ENCODE data around the gene TBC1D32.
A peak's percentile ranks its signal among the peaks of the same experiment; 100 is the strongest.
"Not testable (repeated sequence)": the region's sequence is repeated elsewhere in the genome, so short reads cannot be mapped to it uniquely, and the experiment has no call there.

TBC1D32 gene, protein sequence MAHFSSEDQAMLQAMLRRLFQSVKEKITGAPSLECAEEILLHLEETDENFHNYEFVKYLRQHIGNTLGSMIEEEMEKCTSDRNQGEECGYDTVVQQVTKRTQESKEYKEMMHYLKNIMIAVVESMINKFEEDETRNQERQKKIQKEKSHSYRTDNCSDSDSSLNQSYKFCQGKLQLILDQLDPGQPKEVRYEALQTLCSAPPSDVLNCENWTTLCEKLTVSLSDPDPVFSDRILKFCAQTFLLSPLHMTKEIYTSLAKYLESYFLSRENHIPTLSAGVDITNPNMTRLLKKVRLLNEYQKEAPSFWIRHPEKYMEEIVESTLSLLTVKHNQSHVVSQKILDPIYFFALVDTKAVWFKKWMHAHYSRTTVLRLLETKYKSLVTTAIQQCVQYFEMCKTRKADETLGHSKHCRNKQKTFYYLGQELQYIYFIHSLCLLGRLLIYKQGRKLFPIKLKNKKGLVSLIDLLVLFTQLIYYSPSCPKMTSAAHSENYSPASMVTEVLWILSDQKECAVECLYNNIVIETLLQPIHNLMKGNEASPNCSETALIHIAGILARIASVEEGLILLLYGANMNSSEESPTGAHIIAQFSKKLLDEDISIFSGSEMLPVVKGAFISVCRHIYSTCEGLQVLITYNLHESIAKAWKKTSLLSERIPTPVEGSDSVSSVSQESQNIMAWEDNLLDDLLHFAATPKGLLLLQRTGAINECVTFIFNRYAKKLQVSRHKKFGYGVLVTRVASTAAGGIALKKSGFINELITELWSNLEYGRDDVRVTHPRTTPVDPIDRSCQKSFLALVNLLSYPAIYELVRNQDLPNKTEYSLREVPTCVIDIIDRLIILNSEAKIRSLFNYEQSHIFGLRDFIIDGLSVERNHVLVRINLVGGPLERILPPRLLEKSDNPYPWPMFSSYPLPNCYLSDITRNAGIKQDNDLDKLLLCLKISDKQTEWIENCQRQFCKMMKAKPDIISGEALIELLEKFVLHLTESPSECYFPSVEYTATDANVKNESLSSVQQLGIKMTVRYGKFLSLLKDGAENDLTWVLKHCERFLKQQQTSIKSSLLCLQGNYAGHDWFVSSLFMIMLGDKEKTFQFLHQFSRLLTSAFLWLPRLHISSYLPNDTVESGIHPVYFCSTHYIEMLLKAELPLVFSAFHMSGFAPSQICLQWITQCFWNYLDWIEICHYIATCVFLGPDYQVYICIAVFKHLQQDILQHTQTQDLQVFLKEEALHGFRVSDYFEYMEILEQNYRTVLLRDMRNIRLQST

GRCh38 chr6:121334299-121335086 is at the start of gene TBC1D32:
Gene TBC1D32 (minus strand): TSS chr6:121334480. CDS start chr6:121334430, 50 bp downstream.
- DNase-seq = peak; percentile 88 to 90

- no peak for DNase-seq
Measured at GRCh38 chr6:121383478-121383877, 49.2 kb upstream of the TBC1D32 start.

DNA sequence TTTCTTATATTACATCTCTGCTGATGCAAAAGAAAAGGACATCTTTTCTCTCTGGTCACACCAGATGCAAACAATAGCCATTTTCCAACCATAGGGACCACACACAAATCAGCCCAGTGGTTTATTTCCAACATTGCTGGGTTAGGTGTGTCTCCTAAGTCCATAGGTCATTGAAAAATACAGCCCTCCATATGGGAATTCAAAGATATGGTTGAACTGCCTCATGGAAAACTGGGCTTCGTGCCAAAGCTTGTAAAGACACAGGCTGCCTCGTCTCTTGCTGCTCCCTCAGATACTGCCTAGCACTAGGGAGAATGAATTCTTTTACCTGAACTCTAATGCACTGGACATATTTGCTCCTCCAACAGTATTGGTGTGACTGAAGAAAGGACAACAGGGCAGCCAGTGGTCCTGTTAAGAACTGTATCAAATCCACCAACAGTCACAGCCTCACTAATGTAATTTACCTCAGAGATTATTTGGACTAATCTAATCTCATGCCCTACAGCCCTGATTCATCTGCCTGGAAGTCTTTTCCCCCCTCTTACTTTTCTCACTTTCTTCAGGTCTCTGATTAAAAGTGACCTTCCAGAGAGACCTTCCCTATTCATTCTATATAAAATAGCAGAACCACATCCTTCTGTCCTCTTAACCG is 48.3 kb upstream of the TBC1D32 start:
- DNase-seq = no peak

DNA sequence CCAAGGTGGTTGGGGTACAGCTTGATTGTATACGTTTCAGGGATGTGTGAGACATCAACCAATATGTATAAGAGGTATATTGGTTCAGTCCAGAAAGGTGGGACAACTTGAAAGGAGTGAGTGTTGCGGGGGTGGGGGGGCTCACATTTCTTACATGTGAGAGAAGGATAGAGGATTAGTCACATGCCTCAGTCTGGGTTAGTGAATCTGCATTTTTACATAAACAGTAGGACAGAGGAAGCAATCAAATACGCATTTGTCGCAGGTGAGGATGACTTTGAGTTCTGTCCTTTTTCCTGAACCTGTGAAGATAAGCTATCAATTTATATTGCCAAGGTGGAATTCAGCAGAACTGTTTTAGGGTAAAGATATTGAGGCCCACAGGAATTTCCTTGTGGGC is 42.1 kb upstream of the TBC1D32 start:
- no peak for DNase-seq

- not testable (repeated sequence) for DNase-seq
Measured at GRCh38 chr6:121374219-121374618, 39.9 kb upstream of the TBC1D32 start.

DNA sequence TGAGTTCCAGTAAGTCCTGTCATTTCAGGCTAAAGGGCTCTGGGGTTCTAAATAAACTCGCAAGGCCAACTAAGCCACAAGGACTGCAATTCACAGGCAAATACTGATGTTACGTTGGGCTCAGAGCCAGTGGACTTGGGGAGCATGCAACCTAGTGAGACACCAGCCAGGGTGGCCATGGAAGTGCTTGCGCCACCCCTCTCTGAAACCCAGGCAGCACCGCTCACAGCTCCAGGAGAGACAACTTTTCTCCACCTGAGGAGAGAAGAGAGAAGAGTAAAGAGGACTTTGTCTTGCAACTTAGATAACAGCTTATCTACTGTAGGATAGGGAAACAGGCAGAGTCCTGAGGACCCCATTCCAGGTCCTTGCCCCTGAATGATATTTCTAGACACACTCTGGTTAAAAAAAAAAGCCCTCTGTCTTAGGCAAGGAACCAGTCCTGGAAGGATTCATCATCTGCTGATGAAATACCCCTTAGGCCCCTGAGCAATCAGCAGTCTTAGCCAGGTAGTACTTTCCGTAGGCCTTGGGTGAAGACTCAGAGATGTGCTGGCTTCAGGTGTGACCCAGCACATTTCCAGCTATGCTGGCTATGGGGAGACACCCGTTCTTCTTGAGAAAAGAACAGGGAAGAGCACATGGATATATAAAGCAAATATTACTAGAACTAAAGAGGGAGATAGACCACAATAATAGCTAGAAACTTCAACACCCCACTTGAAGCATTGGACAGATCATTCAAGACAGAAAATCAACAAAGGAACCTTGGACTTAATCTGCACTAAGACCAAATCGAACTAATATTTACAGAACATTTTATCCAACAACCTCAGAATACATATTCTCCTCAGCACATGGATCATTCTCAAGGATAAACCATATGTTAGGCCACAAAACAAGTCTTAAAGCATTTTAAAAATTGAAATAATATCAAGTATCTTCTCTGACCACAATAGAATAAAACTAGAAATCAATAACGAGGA is 31.5 kb upstream of the TBC1D32 start:
- DNase-seq = no peak

DNA sequence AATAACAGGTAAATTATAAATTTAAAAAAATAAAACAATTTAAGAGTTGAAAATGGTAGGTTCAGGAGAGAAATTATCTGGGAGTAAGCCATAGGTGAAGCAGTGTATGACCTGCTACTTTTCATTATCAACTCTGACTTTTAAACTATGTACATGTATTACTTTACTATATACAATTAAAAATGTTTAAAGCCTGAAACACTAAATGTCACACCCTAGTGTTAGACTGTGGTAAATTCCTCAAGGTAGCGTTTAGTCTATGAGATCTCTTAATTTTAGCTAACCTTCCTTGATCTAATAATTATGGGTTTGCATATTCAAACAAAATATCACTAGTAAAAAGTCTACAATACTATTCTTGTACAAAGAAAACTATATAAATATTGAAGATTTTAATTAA is 22.3 kb upstream of the TBC1D32 start:
- DNase-seq = no peak

DNA sequence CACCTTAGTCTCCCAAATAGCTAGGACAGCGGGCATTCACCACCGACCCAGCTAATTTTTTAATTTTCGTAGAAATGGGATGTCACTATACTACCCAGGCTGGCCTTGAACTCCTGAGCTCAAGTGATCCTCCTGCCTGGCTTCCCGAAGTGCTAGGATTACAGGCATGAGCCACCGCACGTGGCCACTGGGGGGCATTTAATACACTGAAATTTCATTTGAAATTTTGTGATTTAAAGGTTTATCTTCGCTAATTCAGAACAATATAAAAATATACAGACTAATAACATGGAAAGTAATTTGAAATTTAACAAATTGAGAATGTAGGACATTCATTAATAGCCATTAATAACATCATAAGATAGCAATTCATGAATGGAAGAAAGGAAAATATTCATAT is 20.5 kb upstream of the TBC1D32 start:
- no peak for DNase-seq

DNA sequence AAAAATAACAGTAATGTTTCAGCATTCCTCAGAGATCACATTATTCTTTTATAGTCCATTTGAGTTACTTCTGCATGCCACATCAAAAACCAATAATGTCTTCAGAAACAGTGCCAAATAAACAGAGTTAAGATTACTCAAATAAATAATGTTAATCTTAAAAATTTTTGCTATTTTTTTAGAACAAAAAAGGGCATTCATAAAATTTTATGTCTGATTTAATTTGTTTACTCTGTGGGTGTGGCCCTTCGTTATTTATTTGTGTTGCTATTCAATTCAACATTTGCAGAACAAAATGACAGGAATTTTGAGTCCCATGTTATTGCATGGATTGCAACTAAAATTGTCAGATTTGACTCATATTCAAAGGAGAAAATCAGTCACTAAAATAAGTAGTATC is 18.7 kb upstream of the TBC1D32 start:
- no peak for DNase-seq

GRCh38 chr6:121351916-121352315 is 17.6 kb upstream of the TBC1D32 start:
- no peak for DNase-seq

DNA sequence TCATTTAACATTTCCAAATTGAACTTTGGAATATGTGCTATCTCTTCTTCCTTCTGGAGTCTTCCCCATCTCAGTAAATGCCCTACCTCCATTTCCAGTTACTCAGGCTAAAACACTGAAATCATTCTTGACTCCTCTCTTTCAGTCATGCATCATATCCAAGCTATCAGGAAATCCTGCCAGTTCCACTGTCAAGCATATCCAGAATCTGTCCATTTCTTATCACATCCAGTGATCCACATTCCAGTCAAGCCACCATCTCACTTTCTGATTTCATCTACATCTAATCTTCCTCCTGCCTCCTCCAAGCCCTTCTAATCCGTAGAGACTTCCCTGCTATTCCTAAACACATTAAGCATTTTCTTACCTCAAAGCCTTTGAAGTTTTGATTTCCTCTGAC is 15.3 kb upstream of the TBC1D32 start:
- no peak for DNase-seq

DNA sequence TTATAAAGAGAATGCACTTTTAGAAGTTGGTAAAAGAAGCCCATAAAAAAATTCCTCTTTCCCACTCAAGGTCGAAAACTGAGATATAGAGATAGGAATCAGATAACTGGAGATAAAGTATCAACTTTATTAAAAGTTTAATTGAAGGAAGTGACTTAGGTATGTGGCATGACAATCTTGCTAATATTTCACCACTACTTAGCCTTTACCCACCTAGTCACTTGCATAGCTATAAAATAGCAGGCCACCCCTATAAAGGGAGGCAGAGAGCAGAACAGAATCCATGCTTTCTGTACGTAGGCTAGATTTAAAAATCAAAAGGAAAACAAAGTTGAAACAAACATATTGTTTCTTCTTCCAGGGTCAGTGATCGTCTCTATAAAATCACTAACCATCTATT is 13.2 kb upstream of the TBC1D32 start:
- DNase-seq = no peak

- no peak for DNase-seq
Measured at GRCh38 chr6:121344539-121344938, 10.3 kb upstream of the TBC1D32 start.

DNA sequence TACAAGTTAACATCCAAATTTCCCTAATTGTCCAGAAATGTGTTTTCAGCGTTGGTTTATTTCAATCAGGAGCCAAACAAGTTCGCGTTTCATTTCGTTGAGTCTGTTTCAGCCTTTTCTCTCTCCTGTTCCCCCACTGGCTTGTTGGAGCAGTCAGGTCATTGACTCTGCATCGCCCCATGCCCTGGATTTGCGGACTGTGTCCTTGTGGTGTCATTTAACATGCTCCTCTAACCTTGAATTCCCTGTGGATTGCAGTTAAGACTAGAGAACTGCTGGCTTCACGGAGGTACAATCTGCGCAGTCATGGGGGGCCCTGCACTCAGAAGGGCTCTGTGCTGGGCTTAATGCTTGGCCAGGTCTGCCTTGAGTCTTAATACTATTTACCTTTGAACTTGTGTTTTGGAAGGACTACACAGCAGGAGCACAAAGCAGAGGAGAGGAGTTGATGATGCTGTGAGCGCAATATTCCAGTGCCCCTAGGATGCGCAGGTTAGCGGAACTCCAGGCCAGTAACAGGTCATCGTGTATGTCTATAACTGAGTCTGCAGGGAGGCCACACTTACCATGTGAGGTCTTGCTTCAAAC is 5.5 kb upstream of the TBC1D32 start:
- DNase-seq = no peak

DNA sequence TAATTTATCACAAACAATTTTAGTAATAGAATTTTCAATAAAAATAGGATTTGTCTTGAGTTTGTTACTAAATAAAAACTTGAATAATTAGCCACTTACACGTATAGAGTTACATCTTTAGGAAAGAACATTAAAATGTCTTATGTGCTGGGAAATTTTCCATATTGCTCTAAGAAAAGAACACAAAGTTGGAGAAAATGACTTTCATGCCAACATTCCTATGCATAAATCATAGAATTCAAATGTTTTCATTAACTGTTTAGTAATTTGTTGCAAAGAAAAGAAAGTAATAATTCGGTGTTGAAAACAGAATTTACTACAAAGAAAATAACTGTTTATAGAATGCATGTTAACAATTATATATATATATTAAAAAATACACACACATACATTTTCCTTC is 4.7 kb upstream of the TBC1D32 start:
- no peak for DNase-seq

DNA sequence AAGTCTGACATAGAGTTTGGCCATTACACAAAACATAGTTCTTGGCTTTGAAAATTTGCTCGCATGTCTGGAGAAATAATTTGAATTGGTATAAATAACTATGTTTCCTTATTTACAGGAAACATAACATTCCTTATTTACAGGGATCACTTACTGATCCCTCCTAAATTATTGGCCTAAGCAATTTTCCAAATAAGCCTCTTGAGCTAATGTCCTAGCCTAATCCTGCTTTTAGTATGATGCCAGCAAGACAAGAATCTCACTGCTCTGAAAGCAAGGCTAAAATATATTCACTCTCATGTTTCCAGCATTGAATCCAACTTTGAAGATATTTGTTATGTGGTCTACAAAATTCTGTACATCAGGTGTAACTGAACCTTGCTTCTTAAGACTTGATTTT is 4.1 kb upstream of the TBC1D32 start:
- DNase-seq = no peak

DNA sequence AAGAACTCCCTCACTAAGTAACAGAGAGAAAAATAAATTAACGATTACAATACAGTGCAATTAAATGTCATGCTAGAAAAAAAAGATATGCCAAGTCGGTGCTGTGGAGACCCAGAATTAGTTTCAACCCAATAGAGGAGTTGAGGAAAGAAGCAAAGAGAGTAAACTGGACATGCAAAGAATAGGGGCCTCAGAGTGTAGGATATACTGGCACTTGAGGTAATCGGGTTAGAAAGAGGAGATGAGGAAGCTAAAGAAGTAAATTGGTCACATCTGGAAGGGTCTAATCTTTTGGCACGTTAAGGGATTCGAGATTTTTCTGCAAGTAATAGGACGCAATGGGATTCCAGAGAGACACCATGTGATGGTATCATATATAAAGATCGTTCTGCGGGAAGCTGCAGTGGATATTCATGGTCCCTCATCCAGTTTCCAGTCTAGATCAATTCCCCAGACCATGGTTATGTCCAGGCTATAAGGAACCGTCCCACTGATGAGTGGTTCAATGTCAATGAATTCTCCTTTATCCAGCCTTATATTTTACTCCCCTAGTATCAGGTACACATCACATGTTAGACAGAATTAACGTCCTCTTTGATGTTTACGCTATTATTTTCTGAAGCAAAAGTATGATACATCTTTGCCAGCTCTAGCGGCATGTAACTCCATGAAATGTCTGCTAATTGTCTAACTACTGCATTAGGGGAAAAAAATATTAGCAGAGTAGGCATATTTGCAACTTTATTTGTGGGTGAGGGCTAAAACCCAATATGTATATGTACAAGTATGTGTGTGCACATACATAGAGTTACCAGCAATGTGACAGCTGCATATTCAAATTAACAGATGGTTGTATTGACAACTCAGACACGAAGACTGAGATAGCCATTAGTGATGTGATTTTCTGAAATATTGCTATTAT is 1.1 kb upstream of the TBC1D32 start:
- no peak for DNase-seq

GRCh38 chr6:121333694-121334093 is 586 bp downstream of the TBC1D32 start:
- not testable (repeated sequence) for DNase-seq

- DNase-seq = no peak
Measured at GRCh38 chr6:121333196-121333595, 1.1 kb downstream of the TBC1D32 start.
